Left lung (tissue), 10 donors: ENCODE results near the gene CHFR. TPM values are rescaled to one million over a fixed set of nuclear protein-coding genes. Genes with fewer than 3 reads are reported as not detected.

Source experiments
- ATAC-seq: fragments of 200-7000 bp; cut with Tn5 transposase; one replicate; pipeline ENCODE4 v1.9.1; 2020; ENCODE audit warnings: moderate library complexity
- DNase-seq, 4 donors: peaks; one replicate each; pipeline ENCODE4 v3.0.0-alpha.2; 2013 to 2020
- H3K27ac ChIP-seq, 2 donors: fragments of 200-600 bp; sonication (generic) in 1 of 2; one replicate each; pipeline versions ENCODE4 v1.5.0 to v1.8.0; 2020 to 2021
- H3K27me3 ChIP-seq, 2 donors: fragments of 200-600 bp; sonication (generic) in 1 of 2; one replicate each; pipeline versions ENCODE4 v1.5.0 to v1.8.0; 2020 to 2021
- H3K36me3 ChIP-seq, 2 donors: fragments of 200-600 bp; sonication (generic) in 1 of 2; one replicate each; pipeline versions ENCODE4 v1.5.0 to v1.8.0; 2020 to 2021
- H3K4me1 ChIP-seq, 2 donors: fragments of 200-600 bp; one replicate each; pipeline ENCODE4 v1.8.0; 2021
- H3K4me3 ChIP-seq, 2 donors: fragments of 200-600 bp; sonication (generic) in 1 of 2; one replicate each; pipeline versions ENCODE4 v1.5.0 to v1.8.0; 2020 to 2021; ENCODE audit warnings: mild to moderate bottlenecking in 1 of 2
- H3K9me3 ChIP-seq, 2 donors: fragments of 200-600 bp; sonication (generic) in 1 of 2; one replicate each; pipeline versions ENCODE4 v1.5.0 to v1.8.0; 2020 to 2021
- intact Hi-C, 2 donors: fragments of 100-400 bp; cut with DNase I; formaldehyde crosslinking; loops; one replicate each; pipeline versions ENCODE4 v1.11.2 to v1.14.2; 2022
- polyA plus RNA-seq, 6 donors: library from polyadenylated mRNA; unstranded; fragments of 120-200 nt; gene quantifications; one replicate each; pipeline ENCODE4 v1.2.1, GENCODE V29; 2013; ENCODE audit not compliant: insufficient read length in 6 of 6
- total RNA-seq, 2 donors: library from RNA; stranded (reverse); fragmentation: NEBNext Ultra II Directional; extraction: Animal tissue kit (Norgen Biotek cat#: 25700); gene quantifications; one replicate each; pipeline ENCODE4 v1.2.1, GENCODE V29; 2021
- TF ChIP-seq, protein P1 (sequence below), 2 donors: fragments of 200-600 bp; sonication (generic) in 1 of 2; IDR thresholded peaks; one replicate each; pipeline versions ENCODE4 v1.5.0 to v1.8.0; 2021; ENCODE audit warnings: antibody characterized with exemption in 2 of 2
- donor health status: DM: no; HTN: yes; CAD: no.
- donor health status: DM: no; HTN: no; CAD: no.

The CHFR gene
- total and polyA plus RNA-seq, 8 donors = 21.0 to 62.6 (median 26.4) TPM

- H3K27ac ChIP-seq = peak within 1 kb of the TSS; percentile 99
- TF ChIP-seq, protein P1, sequence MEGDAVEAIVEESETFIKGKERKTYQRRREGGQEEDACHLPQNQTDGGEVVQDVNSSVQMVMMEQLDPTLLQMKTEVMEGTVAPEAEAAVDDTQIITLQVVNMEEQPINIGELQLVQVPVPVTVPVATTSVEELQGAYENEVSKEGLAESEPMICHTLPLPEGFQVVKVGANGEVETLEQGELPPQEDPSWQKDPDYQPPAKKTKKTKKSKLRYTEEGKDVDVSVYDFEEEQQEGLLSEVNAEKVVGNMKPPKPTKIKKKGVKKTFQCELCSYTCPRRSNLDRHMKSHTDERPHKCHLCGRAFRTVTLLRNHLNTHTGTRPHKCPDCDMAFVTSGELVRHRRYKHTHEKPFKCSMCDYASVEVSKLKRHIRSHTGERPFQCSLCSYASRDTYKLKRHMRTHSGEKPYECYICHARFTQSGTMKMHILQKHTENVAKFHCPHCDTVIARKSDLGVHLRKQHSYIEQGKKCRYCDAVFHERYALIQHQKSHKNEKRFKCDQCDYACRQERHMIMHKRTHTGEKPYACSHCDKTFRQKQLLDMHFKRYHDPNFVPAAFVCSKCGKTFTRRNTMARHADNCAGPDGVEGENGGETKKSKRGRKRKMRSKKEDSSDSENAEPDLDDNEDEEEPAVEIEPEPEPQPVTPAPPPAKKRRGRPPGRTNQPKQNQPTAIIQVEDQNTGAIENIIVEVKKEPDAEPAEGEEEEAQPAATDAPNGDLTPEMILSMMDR (IDR thresholded peaks at IDR 0.05) = no peak
- H3K36me3 ChIP-seq = peaks cover 0 to 46% of the 10 kb centered on the region in 2 donors
- DNase-seq = peak; percentile 95 to 97 (median 96)
- no peaks in the 10 kb centered on the region for H3K27me3 ChIP-seq
- H3K4me3 ChIP-seq = peak within 1 kb of the TSS; percentile 88 to 94
- H3K9me3 ChIP-seq = no peaks in the 10 kb centered on the region
- peaks cover 5 to 30% of the 10 kb centered on the region in 2 donors for H3K4me1 ChIP-seq
- ATAC-seq = peak; percentile 97
- intact Hi-C loops = no loop called here
Observed at GRCh38 chr12:132828706-132829534, 58.5 kb downstream of the CHFR start, which contains the start of gene GOLGA3. Gene GOLGA3 (minus strand): TSS chr12:132828869. CDS start chr12:132822128, 6,741 bp downstream.

- H3K36me3 ChIP-seq = peaks cover 0 to 45% of the 10 kb centered on the region in 2 donors
- no peaks in the 10 kb centered on the region for H3K9me3 ChIP-seq
- DNase-seq (peak; percentile 12 to 83 (median 28)), ATAC-seq (peak; percentile 49)
- no peaks in the 10 kb centered on the region for H3K27me3 ChIP-seq
- H3K4me1 ChIP-seq = peaks cover 5 to 30% of the 10 kb centered on the region in 2 donors
- peak overlapping the region; percentile 88 to 94 for H3K4me3 ChIP-seq
- peak overlapping the region; percentile 99 for H3K27ac ChIP-seq
- TF ChIP-seq, protein P1 (IDR thresholded peaks at IDR 0.05) = no peak
- intact Hi-C loops = no loop called here
Observed at GRCh38 chr12:132827763-132828703, 59.4 kb downstream of the CHFR start.

DNA sequence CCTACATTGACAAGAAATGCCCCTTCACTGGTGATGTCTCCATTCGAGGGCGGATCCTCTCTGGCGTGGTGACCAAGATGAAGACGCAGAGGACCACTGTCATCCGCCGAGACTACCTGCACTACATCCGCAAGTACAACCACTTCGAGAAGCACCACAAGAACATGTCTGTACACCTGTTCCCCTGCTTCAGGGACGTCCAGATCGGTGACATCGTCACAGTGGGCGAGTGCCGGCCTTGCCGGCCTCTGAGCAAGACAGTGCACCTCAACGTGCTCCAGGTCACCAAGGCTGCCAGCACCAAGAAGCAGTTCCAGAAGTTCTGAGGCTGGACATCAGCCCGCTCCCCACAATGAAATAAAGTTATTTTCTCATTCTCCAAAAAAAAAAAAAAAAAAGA is 61.5 kb downstream of the CHFR start:
- Histone ChIP-seq H3K36me3 (peaks cover 0 to 61% of the 10 kb centered on the region in 2 donors), H3K27ac (no peak overlapping the region), H3K27me3 (no peaks in the 10 kb centered on the region), H3K4me3 (no peak overlapping the region), H3K9me3 (no peaks in the 10 kb centered on the region), H3K4me1 (peaks cover 5 to 30% of the 10 kb centered on the region in 2 donors)
- ATAC-seq (no peak), DNase-seq (no peak)
- intact Hi-C loops = no loop called here
- TF ChIP-seq, protein P1 (IDR thresholded peaks at IDR 0.05) = no peak

- intact Hi-C loops = no loop called here
- H3K9me3 ChIP-seq = no peaks in the 10 kb centered on the region
- ATAC-seq = no peak
Observed at GRCh38 chr12:132825089-132825488, 62.3 kb downstream of the CHFR start.

More at GRCh38 chr12:132825089-132825488, 62.3 kb downstream of the CHFR start:
- Histone ChIP-seq H3K27me3 (no peaks in the 10 kb centered on the region), H3K27ac (no peak overlapping the region), H3K36me3 (peaks cover 0 to 69% of the 10 kb centered on the region in 2 donors), H3K4me1 (peaks cover 5 to 30% of the 10 kb centered on the region in 2 donors), H3K4me3 (no peak overlapping the region)
- TF ChIP-seq, protein P1 (IDR thresholded peaks at IDR 0.05) = no peak
- DNase-seq = no peak
